Measurements from ENCODE around the gene CT45A5.
"Not testable (repeated sequence)": the region's sequence is repeated elsewhere in the genome, so short reads cannot be mapped to it uniquely, and the experiment has no call there.

CT45A5 gene, protein sequence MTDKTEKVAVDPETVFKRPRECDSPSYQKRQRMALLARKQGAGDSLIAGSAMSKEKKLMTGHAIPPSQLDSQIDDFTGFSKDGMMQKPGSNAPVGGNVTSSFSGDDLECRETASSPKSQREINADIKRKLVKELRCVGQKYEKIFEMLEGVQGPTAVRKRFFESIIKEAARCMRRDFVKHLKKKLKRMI

DNA sequence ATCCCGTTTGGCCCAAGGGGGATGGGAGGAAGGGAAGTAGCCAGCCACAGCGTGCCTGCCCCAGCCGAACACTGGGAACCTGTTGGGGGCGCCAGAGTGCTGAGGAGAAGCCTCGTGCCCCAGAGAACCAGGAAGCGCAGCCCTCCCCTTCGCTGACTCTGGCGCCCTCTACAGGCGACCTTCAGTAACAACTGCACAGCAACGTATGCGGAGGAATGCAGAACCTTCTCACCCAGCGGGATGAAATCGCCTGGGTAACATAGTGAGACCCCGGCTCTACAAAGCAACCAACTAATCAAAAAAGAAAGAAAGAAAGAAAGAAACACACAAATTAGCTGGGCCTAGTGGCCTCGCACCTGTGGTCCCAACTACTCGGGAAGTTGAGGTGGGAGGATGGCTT, at the start of gene CT45A5:
CT45A5 (minus strand) TSS at position 101 of the 400 bp plus-strand sequence. CDS start 3,774 bp downstream, outside the sequence.
- not testable (repeated sequence) for H3K27ac ChIP-seq (ENCODE audit: low read length); H3K9ac ChIP-seq (ENCODE audit: low read length); H3K4me1 ChIP-seq (ENCODE audit: control insufficient read depth, low read depth, low read length); H3K36me3 ChIP-seq (ENCODE audit: control insufficient read depth, low read depth, low read length); H3K4me3 ChIP-seq (ENCODE audit: low read length); H3K9me3 ChIP-seq (ENCODE audit: control insufficient read depth, low read depth, low read length); H3K27me3 ChIP-seq (ENCODE audit: control insufficient read depth, insufficient read depth, low read length)

DNA sequence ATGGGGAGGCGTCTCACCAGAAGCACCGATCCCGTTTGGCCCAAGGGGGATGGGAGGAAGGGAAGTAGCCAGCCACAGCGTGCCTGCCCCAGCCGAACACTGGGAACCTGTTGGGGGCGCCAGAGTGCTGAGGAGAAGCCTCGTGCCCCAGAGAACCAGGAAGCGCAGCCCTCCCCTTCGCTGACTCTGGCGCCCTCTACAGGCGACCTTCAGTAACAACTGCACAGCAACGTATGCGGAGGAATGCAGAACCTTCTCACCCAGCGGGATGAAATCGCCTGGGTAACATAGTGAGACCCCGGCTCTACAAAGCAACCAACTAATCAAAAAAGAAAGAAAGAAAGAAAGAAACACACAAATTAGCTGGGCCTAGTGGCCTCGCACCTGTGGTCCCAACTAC, 34.6 kb upstream of the CT45A5 start, which contains the start of gene CT45A2:
CT45A2 (minus strand) TSS at position 101 of the 400 bp plus-strand sequence. CDS start 3,747 bp downstream, outside the sequence.
- H3K4me1 ChIP-seq (ENCODE audit: control insufficient read depth, low read depth, low read length); H3K36me3 ChIP-seq (ENCODE audit: control insufficient read depth, low read depth, low read length); H3K9me3 ChIP-seq (ENCODE audit: control insufficient read depth, low read depth, low read length); H3K27me3 ChIP-seq (ENCODE audit: control insufficient read depth, insufficient read depth, low read length); H3K27ac ChIP-seq (ENCODE audit: low read length); H3K9ac ChIP-seq (ENCODE audit: low read length); H3K4me3 ChIP-seq (ENCODE audit: low read length): not testable (repeated sequence)

DNA sequence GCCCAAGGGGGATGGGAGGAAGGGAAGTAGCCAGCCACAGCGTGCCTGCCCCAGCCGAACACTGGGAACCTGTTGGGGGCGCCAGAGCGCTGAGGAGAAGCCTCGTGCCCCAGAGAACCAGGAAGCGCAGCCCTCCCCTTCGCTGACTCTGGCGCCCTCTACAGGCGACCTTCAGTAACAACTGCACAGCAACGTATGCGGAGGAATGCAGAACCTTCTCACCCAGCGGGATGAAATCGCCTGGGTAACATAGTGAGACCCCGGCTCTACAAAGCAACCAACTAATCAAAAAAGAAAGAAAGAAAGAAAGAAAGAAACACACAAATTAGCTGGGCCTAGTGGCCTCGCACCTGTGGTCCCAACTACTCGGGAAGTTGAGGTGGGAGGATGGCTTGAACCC, 17.4 kb upstream of the CT45A5 start, which contains the start of gene CT45A6:
CT45A6 (minus strand) TSS at position 101 of the 400 bp plus-strand sequence. CDS start 3,794 bp downstream, outside the sequence.
- H3K4me3 ChIP-seq (ENCODE audit: low read length); H3K27me3 ChIP-seq (ENCODE audit: control insufficient read depth, insufficient read depth, low read length); H3K27ac ChIP-seq (ENCODE audit: low read length); H3K9ac ChIP-seq (ENCODE audit: low read length); H3K36me3 ChIP-seq (ENCODE audit: control insufficient read depth, low read depth, low read length); H3K4me1 ChIP-seq (ENCODE audit: control insufficient read depth, low read depth, low read length); H3K9me3 ChIP-seq (ENCODE audit: control insufficient read depth, low read depth, low read length): not testable (repeated sequence)

DNA sequence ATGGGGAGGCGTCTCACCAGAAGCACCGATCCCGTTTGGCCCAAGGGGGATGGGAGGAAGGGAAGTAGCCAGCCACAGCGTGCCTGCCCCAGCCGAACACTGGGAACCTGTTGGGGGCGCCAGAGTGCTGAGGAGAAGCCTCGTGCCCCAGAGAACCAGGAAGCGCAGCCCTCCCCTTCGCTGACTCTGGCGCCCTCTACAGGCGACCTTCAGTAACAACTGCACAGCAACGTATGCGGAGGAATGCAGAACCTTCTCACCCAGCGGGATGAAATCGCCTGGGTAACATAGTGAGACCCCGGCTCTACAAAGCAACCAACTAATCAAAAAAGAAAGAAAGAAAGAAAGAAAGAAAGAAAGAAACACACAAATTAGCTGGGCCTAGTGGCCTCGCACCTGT, 17.2 kb downstream of the CT45A5 start, which contains the start of gene CT45A3:
CT45A3 (minus strand) TSS at position 101 of the 400 bp plus-strand sequence. CDS start 3,747 bp downstream, outside the sequence.
- H3K36me3 ChIP-seq (ENCODE audit: control insufficient read depth, low read depth, low read length): not testable (repeated sequence)

DNA sequence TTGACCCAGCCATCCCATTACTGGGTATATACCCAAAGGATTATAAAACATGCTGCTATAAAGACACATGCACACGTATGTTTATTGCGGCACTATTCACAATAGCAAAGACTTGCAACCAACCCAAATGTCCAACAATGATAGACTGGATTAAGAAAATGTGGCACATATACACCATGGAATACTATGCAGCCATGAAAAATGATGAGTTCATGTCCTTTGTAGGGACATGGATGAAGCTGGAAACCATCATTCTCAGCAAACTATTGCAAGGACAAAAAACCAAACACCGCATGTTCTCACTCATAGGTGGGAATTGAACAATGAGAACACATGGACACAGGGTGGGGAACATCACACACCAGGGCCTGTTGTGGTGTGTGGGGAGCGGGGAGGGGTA, 40.6 kb downstream of the CT45A5 start:
- H3K27ac ChIP-seq (ENCODE audit: low read length); H3K9me3 ChIP-seq (ENCODE audit: control insufficient read depth, low read depth, low read length); H3K4me3 ChIP-seq (ENCODE audit: low read length); H3K9ac ChIP-seq (ENCODE audit: low read length); H3K27me3 ChIP-seq (ENCODE audit: control insufficient read depth, insufficient read depth, low read length); H3K36me3 ChIP-seq (ENCODE audit: control insufficient read depth, low read depth, low read length); H3K4me1 ChIP-seq (ENCODE audit: control insufficient read depth, low read depth, low read length): not testable (repeated sequence)

More for the DNA sequence above, 17.2 kb downstream of the CT45A5 start, which contains the start of gene CT45A3:
- not testable (repeated sequence) for H3K4me1 ChIP-seq (ENCODE audit: control insufficient read depth, low read depth, low read length); H3K9ac ChIP-seq (ENCODE audit: low read length); H3K9me3 ChIP-seq (ENCODE audit: control insufficient read depth, low read depth, low read length); H3K27me3 ChIP-seq (ENCODE audit: control insufficient read depth, insufficient read depth, low read length); H3K4me3 ChIP-seq (ENCODE audit: low read length); H3K27ac ChIP-seq (ENCODE audit: low read length)

DNA sequence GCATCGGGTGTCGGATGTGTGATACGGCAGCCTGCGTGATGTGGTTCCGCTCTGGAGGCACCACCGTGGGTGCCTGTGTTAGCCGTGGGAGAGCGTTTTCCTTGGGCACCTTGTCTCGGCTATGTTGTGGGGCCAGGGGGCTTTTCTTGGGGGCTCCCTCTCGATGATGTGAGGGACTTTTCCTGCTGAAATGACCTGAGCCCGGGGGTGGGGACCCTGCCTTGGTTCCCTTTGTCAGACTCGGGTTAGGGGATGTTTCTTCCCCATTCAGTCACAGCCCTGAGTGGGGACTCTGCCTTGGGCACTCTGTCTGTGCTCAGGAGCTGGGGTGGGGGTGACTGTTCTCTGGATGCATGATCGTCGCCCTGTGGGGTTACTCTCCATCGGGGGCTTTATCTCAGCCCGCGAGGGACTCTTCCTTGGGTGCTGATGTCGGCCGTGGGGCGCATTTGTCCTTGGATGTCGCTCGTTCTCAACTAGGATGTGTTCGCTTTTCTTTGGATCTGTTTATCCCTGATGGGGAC, 44.0 kb downstream of the CT45A5 start:
- H3K4me3 ChIP-seq (ENCODE audit: low read length): no peak overlapping the region
- H3K27me3 ChIP-seq (ENCODE audit: control insufficient read depth, insufficient read depth, low read length): no peaks in the 10 kb centered on the region
- no peaks in the 10 kb centered on the region for H3K36me3 ChIP-seq (ENCODE audit: control insufficient read depth, low read depth, low read length)
- no peaks in the 10 kb centered on the region for H3K4me1 ChIP-seq (ENCODE audit: control insufficient read depth, low read depth, low read length)
- H3K27ac ChIP-seq (ENCODE audit: low read length): no peak overlapping the region
- no peak overlapping the region for H3K9ac ChIP-seq (ENCODE audit: low read length)
- peaks cover 8% of the 10 kb centered on the region for H3K9me3 ChIP-seq (ENCODE audit: control insufficient read depth, low read depth, low read length)

DNA sequence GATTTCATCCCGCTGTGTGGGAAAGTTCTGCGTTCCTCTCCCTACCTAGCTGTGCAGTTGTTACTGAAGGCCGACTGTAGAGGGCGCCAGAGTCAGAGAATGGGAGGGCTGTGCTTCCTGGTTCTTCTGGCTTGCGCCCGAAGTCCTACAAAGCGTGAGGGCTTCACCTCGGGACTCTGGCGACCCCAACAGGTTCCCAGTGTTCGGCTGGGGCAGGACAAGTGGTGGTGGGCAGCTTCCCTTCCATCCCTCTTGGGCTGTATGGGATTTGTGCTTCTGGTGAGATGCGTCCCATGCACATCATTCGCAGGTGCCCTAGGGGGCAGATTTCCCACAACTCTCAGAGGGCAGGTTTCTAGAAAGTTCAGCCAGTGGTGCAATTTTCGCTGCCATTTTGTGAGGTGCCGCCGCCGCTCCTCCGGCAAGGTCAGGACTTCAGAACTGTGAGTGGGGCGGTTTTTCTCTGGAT, 44.6 kb downstream of the CT45A5 start:
- no peaks in the 10 kb centered on the region for H3K4me1 ChIP-seq (ENCODE audit: control insufficient read depth, low read depth, low read length)
- no peak overlapping the region for H3K9ac ChIP-seq (ENCODE audit: low read length)
- H3K4me3 ChIP-seq (ENCODE audit: low read length): no peak overlapping the region
- H3K27ac ChIP-seq (ENCODE audit: low read length): no peak overlapping the region
- no peaks in the 10 kb centered on the region for H3K36me3 ChIP-seq (ENCODE audit: control insufficient read depth, low read depth, low read length)
- H3K27me3 ChIP-seq (ENCODE audit: control insufficient read depth, insufficient read depth, low read length): no peaks in the 10 kb centered on the region
- H3K9me3 ChIP-seq (ENCODE audit: control insufficient read depth, low read depth, low read length): peaks cover 8% of the 10 kb centered on the region

DNA sequence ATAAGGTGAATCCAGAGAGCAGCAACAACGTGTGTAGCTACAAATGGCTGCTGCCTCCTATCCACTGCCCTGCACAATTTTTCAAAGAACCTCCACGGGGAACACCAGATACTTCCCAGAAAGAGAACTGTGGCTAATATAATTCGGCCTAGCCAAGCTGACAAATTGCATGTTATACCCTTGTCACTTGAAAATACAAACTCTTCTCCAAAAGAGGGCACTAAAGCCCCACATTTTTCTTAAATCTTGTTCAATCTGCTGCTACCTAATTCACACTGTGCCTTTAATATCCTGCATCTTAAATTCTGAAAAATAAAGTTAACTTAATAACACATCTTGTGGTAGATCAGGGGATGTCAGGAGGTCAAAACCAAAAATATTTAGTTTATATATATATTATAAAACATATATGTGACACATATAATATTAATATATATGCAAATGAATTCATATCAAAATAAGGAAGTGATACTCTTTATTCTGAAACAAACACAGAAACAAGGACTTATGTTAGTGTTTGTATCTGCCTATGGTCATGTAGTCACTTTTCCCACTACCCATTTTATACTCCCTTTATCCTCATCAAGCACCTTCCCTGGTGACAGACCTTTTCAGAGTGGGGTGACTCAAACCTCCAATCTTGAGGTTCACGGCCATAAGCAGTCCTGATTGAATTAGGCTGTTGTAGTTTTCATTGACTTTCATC, 47.8 kb downstream of the CT45A5 start:
- Histone ChIP-seq H3K36me3 (ENCODE audit: control insufficient read depth, low read depth, low read length) (no peaks in the 10 kb centered on the region), H3K4me3 (ENCODE audit: low read length) (no peak overlapping the region), H3K27ac (ENCODE audit: low read length) (no peak overlapping the region), H3K4me1 (ENCODE audit: control insufficient read depth, low read depth, low read length) (no peaks in the 10 kb centered on the region), H3K9me3 (ENCODE audit: control insufficient read depth, low read depth, low read length) (peaks cover 4% of the 10 kb centered on the region), H3K9ac (ENCODE audit: low read length) (no peak overlapping the region), H3K27me3 (ENCODE audit: control insufficient read depth, insufficient read depth, low read length) (no peaks in the 10 kb centered on the region)

DNA sequence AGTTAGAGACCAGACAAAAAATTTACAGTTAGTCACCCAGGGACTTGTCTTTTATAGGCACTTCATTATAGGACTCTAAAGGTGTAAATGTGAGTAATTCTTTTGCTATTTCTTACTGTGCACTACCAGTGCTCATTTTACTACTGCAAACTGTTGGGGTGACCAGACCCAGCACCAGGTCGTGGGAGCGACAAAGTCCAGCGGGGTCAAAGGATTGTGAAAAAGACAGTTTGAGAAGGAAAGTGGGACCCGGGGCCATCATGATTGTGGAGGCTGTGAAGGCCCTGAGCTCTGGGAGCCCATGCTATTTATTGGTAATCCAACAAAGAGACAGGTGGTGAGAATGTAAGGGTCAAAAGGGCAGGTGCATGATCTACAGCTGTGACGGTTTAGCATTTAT, 50.6 kb downstream of the CT45A5 start:
- not testable (repeated sequence) for H3K9me3 ChIP-seq (ENCODE audit: control insufficient read depth, low read depth, low read length); H3K36me3 ChIP-seq (ENCODE audit: control insufficient read depth, low read depth, low read length); H3K27me3 ChIP-seq (ENCODE audit: control insufficient read depth, insufficient read depth, low read length); H3K4me3 ChIP-seq (ENCODE audit: low read length); H3K27ac ChIP-seq (ENCODE audit: low read length); H3K4me1 ChIP-seq (ENCODE audit: control insufficient read depth, low read depth, low read length); H3K9ac ChIP-seq (ENCODE audit: low read length)
